NCI-H774 (cell line): ENCODE results near the gene GFRA4.

ENCODE experiments used
- DNase-seq: peaks from one replicate; lab custom pipeline; 2025; lab: John Stamatoyannopoulos, UW

GFRA4 gene

DNA sequence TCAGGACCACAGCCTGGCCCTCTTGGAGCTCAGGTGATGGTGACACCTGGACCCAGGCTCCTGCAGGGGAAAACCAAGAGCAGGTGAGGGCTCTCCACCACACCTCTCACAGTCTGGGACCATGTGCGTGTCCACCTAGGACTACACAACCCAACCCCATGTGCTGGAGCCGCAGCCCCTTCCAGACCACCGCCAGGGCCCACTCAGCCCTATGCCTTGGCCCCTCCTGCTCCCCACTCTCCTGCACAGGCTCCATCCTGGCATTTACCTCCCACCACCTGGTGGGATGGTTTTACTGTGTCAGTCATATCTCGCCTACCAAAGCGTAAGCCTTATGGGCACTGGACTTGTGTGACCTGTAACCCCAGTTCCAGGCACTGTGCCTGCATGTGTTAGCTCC lies 31.7 kb upstream of the GFRA4 start:
- no peak for DNase-seq

DNA sequence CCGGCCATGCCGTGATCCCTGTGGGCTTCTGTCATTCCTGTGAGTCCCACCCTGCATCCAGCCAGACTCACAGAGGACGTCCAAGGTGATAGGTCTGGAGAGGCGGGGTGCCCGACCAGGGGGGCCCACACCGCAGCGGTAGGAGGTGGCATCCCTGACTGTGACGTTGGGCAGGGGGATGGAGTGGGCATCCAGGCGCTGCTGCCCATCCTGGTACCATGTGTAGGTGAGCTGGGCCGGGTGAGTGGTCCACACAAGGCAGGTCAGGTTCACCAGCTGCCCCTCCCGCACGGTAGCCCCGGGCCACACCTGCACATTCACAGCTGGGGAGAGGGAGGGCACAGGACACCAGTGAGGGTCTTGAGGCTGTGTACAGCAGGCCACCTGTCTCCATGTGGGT lies 30.2 kb upstream of the GFRA4 start:
- no peak for DNase-seq

GRCh38 chr20:3692706-3693294 lies 29.6 kb upstream of the GFRA4 start:
- DNase-seq = no peak

DNA sequence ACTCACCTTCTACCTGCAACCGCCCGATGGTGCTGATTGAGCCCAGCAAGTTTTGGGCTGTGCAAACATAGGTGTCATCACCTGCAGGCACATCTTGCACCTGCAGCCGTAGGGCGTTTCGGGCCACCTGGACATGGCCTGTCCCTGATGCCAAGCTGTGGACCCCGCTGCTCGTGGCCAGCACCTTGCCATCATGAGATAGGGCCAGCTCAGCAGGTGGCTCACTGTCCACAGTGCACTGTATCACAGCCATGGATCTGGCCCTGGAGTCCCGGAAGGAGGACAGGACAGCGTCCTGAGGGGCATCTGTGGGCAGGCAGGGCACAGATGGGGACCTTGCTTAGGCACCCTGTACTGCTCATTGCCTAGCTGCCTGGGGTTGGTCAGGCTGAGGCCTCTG lies 28.7 kb upstream of the GFRA4 start:
- no peak for DNase-seq

DNA sequence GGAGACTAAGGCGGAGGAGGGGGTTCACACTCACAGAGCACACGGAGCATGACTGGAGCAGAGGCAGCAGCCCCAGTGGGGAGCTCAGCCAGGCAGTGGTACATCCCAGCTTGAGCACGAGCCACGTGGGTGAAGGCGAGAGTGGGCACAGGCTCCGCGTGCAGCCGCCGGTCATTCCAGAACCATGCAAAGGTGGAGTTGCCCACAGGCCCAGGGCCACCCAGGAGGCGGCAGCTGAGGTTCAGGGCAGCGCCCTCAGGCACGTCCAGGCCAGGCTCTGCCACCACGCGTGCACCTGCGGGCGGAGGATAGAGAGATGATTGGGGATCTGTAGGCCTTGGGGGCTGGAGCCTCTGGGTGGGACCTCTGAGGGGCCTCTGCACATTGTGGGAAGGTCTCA lies 28.1 kb upstream of the GFRA4 start:
- DNase-seq = no peak

DNA sequence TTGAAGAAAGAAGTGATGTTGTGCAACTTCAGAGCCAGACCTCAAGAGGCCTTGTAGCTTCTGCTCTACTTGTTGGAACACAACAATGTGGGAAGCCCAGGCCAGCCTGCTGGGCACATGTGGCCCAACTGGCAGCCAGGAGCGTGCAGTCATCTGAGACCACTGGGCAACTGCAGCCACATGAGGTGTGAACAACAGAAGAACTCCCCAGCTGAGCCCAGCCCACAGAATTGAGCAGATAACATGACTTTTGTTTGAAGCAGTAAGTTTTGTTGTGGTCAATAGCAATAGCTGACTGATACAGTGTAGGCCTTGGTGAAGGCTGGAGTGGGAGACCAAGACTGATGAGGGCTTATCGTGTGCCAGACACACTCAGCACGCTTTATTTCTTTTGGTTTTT lies 27.2 kb upstream of the GFRA4 start:
- DNase-seq = no peak

DNA sequence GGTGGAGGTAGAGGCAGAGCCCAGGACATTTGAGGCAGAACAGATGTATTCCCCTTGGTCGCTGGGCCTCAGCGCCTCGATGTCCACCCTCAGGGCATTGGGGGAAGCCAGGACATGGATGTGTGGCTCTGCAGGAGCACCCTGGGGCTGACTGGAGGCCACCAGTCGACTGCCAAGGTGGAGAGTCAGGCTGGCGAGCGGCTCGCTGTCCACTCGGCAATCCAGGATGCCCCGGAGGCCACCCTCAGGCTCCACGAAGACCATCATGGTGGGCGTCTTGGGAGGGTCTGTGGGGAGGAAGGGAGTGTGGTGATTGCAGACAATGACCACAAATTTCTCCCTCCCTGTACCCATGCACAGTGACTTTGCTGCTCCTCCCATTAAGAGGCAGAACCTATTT lies 26.8 kb upstream of the GFRA4 start:
- DNase-seq = no peak

DNA sequence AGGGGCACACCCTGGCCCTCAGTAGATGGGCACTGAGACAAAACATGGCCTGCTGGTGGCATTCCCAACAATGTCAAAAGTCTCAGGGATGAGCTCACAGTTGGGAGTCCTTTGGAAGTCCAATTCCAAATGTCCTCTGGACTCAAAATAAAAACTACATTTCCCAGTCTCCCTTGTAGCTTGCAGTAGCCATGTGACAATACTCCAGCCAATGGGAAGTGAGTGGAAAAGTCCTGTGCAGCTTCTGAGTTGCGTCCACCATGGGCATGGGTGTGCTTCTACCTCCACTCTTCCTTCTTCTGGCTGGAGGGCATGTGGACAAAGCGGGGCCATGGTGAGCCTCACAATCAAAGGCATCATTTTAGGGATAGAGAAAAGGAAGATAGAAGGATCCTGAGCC lies 24.5 kb upstream of the GFRA4 start:
- DNase-seq = no peak

DNA sequence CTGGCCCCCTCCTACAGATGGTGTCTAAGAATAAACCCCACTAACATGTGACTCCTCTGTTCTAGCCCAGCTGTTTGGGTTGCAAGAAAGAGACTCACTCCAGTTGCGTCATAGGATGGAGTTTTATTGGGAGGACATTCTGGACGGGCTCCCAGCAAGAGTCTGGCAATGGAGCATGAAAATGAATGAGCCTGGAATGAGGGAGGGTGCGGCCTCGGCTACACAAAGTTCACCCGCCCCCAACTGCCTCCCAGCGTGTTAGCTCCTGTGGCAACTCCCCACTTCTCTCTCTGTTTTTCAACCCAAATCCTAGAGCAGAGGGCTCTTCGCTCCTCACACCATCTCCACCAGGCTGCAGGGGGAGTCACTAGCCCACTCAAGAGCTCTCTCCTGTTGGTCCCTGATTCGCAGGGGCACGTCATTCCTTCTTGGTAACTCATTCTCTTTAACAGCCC lies 23.7 kb upstream of the GFRA4 start:
- no peak for DNase-seq

- DNase-seq = no peak
Measured at GRCh38 chr20:3686421-3686820, 23.2 kb upstream of the GFRA4 start.

DNA sequence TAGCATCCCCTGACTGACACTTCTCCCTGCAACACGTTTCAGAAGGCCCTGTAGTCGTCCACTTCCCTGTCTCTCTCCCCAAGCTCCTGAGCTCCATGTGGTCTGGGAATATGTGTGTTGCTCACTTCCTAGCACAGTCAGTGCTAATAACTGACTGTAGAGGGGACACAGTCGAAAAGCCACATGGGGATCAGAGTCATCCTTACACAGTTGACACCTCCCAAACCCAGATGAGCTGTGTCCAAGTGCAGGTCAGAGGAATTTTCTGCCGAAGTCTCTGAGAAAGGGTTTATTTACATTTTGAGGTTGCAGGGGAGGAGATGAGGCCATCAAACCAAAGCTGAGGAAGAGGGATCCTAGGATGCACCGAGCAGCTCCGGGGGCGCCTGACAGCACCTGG lies 22.1 kb upstream of the GFRA4 start:
- DNase-seq = no peak

DNA sequence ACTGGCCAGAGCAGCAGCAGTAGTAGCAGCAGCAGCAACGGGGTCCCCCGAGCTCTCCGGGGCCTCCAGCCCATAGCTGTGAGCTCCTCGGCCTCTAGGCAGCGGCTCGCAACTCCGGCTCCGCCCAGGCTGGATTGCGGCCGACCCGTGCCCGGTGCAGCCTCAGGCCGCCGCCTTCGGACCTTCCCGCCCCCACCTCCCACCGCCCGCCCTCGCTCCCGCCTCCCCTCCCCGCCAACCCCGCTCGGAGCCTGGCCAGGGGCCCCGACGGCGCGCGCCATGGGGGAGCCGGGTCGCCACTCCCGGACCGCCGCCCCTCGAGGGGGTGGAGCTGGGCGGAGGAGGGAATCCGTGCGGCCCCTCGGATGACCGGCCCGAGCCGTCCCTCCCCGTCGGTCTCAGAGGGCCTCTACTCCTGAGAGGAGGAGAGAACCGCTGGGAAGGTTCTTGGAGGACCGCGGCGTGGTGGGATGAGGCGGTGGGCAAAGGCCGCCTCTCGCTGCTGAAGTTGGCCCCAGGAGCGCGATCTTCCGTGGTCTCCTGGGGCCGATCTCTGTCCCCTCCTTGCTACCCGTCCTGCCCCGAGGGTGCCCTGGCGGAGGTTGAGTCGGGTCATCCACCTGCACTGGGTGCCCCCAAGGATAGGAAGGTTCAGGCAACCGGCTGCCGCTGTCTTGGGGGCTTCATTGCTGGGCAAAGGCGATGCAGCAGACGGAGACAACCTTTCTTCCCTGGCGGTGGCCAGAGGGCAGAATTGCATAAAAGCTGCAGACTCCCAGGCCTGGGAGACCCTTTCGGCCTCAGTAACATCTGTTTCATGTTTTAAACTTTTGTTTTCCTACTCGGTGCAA lies 19.0 kb upstream of the GFRA4 start, which contains the start of gene ADAM33:
Gene ADAM33, minus strand, starts transcription at position 80 of the 851 bp plus-strand sequence. Its CDS starts 6 bp downstream, at position 74.
- DNase-seq = no peak

DNA sequence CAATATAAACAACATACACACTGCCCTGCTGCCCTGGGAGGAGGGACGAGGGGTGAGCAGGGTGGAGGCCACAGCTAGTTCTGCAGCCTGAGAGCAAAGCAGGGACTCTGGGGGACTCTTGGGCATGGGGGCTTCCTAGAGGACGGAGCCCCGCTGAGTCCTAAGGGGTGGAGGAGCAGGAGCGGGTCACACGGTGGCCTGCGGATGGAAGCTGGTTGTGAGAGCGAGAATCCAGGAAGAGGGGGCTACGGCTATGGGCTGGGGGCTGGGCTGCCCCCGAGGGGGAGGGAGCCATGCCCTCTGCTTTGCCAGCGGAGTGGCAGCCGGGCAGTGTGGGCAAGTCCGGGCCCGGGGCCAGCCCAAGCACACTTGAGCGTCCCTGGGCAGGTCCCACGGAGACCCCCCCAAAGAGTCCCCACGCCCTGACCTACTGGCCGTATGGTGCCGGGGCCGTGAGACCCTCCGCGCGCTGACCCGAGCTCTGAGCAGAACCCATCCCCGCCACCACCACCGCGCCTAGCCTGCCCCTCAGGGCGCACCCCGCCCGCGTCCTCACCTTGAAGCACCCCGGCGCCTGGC lies 18.2 kb upstream of the GFRA4 start:
- no peak for DNase-seq

GRCh38 chr20:3680701-3681351 lies 17.6 kb upstream of the GFRA4 start:
- no peak for DNase-seq

DNA sequence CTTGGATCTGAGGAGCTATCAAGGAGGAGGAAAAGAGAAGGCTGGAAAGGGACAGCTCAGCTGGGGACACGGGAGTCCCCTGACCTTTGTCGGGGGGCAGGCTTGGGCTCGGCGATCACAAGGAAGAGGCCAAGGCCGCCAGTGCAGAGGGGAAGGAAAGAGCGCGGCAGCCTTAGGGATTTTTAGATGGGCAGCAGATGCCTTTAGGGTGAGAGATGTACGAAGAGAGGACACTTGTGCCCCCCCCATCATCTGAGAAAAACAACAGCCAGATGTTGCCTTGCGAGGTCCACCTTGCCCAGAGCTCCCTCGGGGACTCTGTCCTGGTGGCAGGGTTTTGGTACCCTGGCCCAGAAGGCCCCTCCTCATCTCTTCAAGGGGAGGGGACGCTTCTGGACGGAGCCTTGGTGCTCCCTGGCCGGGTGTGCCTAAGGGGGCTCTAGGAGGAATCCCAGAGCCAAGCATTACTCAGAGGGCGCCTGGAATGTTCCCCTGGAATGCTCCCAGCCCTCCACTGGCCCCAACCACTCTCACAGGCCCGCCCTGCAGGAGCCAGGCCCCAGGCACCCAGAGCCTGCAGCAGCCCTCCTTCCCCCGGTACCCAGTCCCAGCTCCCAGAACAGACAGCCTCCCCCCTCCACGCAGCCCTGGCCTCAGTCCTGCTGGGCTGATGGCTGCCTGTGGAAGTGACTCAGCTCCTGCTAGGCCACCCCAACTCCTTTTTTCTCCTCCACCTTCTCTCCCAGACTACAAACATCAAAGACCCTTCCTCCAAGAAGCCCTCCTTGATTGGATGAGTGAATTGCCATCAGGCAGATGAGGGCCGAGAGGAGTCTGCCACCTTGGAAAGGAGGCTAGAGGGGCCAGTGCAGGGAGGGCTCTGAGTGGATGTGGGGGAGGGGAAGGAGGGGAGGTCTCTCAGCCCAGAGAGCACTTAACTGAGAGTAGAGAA lies 16.8 kb upstream of the GFRA4 start:
- no peak for DNase-seq

DNA sequence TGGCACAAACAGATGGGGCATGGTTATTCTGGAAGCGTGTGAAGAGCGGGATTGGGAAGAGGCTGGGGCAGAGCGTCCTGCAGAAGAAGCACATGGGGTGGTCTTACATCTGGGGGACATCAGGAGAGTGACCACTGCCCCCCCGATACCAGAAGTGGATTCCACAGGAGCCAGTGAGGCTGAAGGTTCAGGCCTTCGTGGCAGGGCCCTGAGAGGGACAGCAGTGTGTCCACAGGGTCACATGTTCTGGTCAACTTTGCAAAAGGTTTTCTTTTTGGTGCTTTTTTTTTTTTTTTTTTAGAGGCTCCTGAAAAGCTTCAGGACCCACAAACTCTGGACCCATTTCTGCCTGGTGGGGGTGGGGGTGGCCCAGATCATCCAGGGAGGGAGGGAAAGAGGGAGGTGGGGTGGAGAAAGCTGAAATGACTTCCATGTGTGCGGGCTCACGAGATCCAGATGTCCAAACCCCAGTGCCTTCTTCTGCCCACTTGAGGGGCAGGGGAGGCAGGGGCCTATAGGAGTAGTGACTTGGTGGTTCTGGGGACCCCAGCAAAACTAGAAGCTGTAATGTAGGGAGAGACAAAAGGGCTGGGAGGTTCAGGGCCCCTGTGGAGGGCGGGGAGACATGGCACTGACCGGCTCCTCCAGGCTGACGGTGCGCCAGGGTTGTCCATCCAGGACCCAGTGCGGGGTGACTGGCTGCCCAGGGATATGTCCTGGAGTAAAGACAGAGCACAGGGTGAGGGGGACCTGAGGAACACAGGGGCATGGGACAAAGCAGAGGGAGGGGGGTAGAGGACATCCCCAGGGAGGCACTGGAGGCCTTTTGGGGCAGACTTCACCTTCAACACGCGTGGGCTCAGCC lies 15.9 kb upstream of the GFRA4 start:
- no peak for DNase-seq

DNA sequence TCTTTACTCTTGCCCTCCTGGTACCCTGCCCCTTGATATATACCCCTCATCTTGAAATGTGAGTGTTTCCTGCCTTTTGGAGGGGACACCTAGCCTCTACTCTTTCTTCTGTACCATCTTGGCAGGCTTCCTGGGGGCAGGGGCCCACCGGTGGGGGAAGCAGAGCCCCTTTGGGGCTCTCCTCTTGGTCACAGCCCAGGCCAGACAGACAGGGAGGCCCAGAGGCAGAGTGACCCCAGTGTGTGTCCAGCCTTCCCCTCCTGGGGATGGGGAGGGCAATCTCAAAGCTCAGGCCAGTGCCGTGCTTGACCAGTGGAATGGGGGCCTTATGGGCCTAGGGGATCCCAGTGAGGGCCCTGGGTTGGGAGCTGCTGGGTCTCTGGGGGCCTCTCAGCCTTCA lies 15.0 kb upstream of the GFRA4 start:
- no peak for DNase-seq

DNA sequence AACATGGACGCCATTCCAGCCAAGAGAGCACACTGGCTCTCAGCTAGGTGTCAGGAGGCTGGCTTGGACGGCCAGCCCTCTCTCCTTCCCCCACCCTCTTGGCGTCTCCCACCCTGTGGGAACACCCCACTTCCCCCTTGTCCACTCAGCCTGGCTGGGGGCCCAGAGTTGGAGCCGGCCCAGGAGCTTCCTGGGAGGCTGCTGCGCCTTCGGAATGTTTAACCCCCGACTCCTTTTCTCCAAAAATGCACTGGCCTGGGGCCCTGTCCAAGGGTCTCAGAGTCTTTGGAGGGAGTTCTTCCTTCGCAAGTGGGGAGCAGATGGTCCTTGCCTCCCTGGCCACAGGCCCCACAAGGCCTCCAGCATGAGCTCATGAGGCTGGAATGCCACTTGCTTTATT lies 14.5 kb upstream of the GFRA4 start:
- no peak for DNase-seq

DNA sequence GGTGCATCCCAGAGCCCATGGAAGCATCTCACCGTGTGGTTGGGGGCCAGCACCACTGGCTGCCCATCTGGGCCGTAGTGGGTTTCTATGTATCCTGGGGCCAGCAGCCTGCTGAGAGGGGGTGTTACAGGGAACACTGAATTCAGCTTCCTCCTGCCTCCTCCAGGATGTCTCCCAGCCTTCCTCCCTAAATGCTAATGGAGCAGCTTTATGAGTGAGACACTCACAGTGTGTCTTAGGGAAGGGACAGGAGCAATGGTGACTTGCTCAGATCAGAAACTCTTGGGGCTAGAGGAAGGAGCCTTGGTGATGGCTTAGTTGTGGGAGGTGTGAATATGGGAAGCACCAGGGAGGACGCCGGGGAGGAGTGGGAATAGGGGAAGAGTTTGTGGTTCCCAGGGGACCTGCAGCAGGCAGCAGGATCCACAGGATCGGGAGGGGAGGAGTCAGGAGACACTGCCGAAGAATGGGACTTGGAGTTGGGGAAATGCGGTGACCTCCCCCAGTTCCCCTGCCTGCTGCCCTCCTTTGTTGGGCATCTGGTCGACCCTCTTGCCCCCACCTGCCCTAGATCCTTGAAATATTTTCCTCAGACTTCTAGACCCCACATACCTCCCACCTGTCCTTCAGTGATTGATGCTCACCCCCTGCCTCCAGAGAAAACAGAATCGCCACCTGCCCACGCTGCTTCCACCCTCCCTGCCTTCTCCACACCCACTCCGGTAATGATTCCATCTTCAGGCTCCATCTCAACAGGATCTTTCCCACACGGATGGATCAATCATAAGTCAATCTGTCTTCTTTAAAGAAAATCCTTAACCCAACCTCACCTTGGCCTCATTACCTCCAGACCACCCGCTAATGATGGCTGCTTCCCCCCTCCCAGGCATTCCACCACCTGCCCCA lies 12.0 kb upstream of the GFRA4 start:
- DNase-seq = no peak

- no peak for DNase-seq
Measured at GRCh38 chr20:3674447-3674846, 11.2 kb upstream of the GFRA4 start.
